Liver (tissue), 3 donors: ENCODE measurements around the gene DRAXIN.

Experiments
- GABPA ChIP-seq, 2 donors: IDR thresholded peaks in 1 of 2; conservative IDR thresholded peaks in 1 of 2; 2 replicates each; pipeline ENCODE4 v1.6.1; 2016; ENCODE audit warnings: antibody characterized with exemption in 2 of 2, mild to moderate bottlenecking in 1 of 2, moderate library complexity in 1 of 2
- JUND ChIP-seq, 2 donors: IDR thresholded peaks; 2 replicates each; pipeline ENCODE4 v1.6.1; 2016; ENCODE audit warnings: antibody characterized with exemption in 2 of 2
- RAD21 ChIP-seq, 2 donors: IDR thresholded peaks; 2 replicates each; pipeline ENCODE4 v1.6.1; 2016; ENCODE audit warnings: antibody characterized with exemption in 2 of 2, mild to moderate bottlenecking in 2 of 2
- RXRA ChIP-seq, 2 donors: IDR thresholded peaks; 2 replicates each; pipeline ENCODE4 v1.6.1; 2017 to 2018; ENCODE audit warnings: antibody characterized with exemption in 2 of 2, mild to moderate bottlenecking in 1 of 2
- SP1 ChIP-seq: IDR thresholded peaks from 2 replicates; pipeline ENCODE4 v1.6.1; 2018; ENCODE audit warnings: antibody characterized with exemption, mild to moderate bottlenecking
- TAF1 ChIP-seq: conservative IDR thresholded peaks from 2 replicates; pipeline ENCODE4 v1.6.1; 2016; ENCODE audit warnings: antibody characterized with exemption, mild to moderate bottlenecking
- YY1 ChIP-seq: IDR thresholded peaks from 2 replicates; pipeline ENCODE4 v1.6.1; 2016; ENCODE audit warnings: antibody characterized with exemption, mild to moderate bottlenecking
- TF ChIP-seq, protein P1 (sequence below): fragments of 150-350 bp; IDR thresholded peaks from 2 replicates; pipeline ENCODE4 v1.5.1; 2017; ENCODE audit warnings: improper control_type of control experiment, low read depth, low read length; ENCODE audit not compliant: missing input control
- TF ChIP-seq, protein P2 (sequence below): IDR thresholded peaks from 2 replicates; pipeline ENCODE4 v1.6.1; 2016; ENCODE audit warnings: antibody characterized with exemption
- TF ChIP-seq, protein P3 (sequence below): IDR thresholded peaks from 2 replicates; pipeline ENCODE4 v1.6.1; 2016; ENCODE audit warnings: antibody characterized with exemption, mild to moderate bottlenecking
- TF ChIP-seq, protein P4 (sequence below): IDR thresholded peaks from 2 replicates; pipeline ENCODE4 v1.6.1; 2016; ENCODE audit warnings: antibody characterized with exemption
- donor health status: healthy.
- donor health status: healthy.

DNA sequence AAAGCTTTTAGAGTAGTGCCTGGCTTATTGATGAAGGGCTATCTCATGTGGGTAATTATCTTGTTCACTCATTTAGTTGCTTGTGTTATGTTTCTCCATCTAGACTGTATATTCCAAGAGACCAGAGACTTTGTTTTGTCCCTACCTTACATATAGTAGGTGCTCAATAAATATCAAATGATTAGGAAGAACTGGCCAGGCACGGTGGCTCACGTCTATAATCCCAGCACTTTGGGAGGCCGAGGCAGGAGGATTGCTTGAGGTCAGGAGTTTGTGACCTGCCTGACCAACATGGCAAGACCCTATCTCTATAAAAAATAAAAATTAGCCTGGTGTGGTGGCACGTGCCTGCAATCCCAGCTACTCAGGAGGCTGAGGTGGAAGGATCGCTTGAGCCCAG, 46.2 kb upstream of the DRAXIN start:
- TF ChIP-seq JUND (IDR thresholded peaks at IDR 0.05): no peak
- TF ChIP-seq SP1: no peak
- TF ChIP-seq, protein P1, sequence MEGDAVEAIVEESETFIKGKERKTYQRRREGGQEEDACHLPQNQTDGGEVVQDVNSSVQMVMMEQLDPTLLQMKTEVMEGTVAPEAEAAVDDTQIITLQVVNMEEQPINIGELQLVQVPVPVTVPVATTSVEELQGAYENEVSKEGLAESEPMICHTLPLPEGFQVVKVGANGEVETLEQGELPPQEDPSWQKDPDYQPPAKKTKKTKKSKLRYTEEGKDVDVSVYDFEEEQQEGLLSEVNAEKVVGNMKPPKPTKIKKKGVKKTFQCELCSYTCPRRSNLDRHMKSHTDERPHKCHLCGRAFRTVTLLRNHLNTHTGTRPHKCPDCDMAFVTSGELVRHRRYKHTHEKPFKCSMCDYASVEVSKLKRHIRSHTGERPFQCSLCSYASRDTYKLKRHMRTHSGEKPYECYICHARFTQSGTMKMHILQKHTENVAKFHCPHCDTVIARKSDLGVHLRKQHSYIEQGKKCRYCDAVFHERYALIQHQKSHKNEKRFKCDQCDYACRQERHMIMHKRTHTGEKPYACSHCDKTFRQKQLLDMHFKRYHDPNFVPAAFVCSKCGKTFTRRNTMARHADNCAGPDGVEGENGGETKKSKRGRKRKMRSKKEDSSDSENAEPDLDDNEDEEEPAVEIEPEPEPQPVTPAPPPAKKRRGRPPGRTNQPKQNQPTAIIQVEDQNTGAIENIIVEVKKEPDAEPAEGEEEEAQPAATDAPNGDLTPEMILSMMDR: no peak
- no peak for TF ChIP-seq TAF1
- TF ChIP-seq, protein P2, sequence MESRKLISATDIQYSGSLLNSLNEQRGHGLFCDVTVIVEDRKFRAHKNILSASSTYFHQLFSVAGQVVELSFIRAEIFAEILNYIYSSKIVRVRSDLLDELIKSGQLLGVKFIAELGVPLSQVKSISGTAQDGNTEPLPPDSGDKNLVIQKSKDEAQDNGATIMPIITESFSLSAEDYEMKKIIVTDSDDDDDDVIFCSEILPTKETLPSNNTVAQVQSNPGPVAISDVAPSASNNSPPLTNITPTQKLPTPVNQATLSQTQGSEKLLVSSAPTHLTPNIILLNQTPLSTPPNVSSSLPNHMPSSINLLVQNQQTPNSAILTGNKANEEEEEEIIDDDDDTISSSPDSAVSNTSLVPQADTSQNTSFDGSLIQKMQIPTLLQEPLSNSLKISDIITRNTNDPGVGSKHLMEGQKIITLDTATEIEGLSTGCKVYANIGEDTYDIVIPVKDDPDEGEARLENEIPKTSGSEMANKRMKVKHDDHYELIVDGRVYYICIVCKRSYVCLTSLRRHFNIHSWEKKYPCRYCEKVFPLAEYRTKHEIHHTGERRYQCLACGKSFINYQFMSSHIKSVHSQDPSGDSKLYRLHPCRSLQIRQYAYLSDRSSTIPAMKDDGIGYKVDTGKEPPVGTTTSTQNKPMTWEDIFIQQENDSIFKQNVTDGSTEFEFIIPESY: no peak
- TF ChIP-seq, protein P3, sequence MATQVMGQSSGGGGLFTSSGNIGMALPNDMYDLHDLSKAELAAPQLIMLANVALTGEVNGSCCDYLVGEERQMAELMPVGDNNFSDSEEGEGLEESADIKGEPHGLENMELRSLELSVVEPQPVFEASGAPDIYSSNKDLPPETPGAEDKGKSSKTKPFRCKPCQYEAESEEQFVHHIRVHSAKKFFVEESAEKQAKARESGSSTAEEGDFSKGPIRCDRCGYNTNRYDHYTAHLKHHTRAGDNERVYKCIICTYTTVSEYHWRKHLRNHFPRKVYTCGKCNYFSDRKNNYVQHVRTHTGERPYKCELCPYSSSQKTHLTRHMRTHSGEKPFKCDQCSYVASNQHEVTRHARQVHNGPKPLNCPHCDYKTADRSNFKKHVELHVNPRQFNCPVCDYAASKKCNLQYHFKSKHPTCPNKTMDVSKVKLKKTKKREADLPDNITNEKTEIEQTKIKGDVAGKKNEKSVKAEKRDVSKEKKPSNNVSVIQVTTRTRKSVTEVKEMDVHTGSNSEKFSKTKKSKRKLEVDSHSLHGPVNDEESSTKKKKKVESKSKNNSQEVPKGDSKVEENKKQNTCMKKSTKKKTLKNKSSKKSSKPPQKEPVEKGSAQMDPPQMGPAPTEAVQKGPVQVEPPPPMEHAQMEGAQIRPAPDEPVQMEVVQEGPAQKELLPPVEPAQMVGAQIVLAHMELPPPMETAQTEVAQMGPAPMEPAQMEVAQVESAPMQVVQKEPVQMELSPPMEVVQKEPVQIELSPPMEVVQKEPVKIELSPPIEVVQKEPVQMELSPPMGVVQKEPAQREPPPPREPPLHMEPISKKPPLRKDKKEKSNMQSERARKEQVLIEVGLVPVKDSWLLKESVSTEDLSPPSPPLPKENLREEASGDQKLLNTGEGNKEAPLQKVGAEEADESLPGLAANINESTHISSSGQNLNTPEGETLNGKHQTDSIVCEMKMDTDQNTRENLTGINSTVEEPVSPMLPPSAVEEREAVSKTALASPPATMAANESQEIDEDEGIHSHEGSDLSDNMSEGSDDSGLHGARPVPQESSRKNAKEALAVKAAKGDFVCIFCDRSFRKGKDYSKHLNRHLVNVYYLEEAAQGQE: no peak
- TF ChIP-seq GABPA (IDR thresholded peaks at IDR 0.05 in 1 of 2, conservative IDR thresholded peaks at IDR 0.05 in 1 of 2): no peak
- TF ChIP-seq RAD21 (IDR thresholded peaks at IDR 0.05): no peak
- TF ChIP-seq YY1: no peak
- TF ChIP-seq, protein P4, sequence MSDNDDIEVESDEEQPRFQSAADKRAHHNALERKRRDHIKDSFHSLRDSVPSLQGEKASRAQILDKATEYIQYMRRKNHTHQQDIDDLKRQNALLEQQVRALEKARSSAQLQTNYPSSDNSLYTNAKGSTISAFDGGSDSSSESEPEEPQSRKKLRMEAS: no peak
- no peak for TF ChIP-seq RXRA (IDR thresholded peaks at IDR 0.05)
